UCSD-AML1 (cell line): ENCODE measurements around the gene TBC1D8.
"Not testable (repeated sequence)": the region's sequence is repeated elsewhere in the genome, so short reads cannot be mapped to it uniquely, and the experiment has no call there.

Experiments
- DNase-seq: peaks from one replicate; lab custom pipeline; 2025; ENCODE audit not compliant: unreplicated experiment; lab: John Stamatoyannopoulos, UW

The TBC1D8 gene

DNA sequence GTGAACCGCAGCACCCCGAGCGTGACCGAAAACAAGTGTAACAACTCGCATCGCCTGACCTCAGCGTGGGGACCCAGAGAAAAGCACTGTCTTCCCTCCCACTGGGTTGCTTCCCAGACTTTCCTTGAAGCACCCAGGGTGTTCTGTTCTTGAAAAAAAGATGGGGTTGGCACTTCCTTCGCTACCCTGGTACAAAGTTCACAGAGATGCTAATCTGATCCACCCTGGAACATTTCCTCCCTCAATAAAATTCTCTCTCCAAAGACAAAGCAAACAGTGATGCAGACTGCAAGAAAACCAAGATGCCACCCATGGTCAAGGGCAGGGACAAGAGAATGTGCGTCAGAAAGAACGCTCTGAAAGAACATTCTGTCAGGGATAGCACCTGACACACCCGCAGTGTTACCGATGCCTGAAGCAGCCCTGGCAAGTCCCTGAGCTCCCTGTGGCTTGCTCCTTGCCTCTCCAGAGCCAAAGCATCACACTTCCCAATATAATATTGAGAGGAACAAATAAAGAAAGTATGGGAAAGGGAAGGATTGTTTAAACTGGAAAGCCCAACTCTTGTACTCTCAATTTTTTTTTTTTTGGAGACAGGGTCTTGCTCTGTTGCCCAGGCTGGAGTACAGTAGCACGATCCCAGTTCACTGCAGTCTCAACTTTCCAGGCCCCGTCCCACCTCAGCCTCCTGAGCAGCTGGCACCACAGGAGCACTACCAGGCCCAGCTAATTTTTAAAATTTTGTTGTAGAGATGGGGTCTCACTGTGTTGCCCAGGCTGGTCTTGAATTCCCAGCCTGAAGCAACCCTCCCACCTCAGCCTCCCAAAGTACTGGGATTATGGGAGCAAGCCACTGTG lies 70.7 kb downstream of the TBC1D8 start:
- no peak for DNase-seq

DNA sequence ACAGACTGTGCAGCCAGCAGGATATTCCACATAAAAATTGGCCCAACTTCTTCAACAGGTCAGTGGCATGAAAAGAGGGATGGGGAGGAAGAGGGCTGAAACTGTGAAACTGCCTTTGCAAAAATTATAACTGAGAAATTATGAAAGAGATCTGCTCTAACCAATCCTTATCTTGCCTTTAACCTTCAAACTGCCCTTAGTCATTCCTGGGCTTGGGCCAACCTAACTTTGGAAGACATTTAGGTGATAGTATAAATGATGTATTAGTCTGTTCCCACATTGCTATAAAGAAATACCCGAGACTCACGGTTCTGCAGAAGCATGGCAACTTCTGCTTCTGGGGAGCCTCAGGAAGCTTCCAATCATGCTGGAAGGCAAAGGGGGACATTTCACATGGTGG lies 74.6 kb downstream of the TBC1D8 start:
- DNase-seq = no peak

DNA sequence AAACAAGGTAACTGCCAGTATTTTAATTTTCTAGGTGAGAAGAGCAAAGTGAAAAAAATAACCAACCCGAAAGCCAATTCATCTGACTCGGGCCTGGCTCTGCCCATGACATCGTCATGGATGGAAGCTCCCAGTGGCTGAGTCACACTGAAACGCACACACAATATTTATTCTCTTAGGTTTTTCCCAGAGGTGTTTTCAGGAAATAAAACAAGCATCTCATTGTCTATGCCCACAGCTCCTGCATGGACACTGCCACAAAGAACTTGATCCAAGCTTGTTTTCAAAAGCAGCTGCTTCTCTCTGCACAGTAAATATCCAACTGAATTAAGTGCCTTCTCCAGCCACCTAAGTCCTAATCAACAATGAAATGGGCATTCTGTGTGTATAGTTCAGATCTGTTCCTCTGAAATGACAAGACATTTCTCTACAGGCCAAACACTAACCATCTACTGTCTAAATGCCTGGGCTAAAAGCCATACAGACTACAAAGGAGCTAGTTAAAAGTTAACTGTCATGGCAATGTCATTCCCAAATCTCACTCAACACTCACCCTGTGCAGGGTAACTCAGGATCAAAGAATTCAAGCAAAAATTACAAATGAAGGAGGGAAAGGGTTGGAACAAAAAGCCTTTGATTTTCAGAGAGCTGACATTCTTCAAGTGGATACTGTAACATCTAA lies 86.2 kb downstream of the TBC1D8 start:
- no peak for DNase-seq

DNA sequence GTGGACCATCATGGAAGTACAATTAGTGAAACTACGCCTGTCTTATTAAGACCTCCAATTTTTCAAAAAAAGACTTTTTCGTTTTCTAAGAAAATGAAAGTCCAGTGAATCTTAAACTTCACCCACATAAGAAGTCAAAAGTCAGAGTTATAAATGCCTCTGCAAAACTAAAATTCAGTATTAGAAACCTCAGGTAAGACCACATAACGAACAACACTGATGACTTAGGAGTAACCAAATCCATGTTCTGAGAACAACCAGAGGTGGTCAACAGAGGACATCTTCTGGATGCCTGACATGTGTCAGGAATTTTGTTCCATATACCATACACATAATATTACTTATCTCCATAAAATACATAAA lies 86.7 kb downstream of the TBC1D8 start:
- DNase-seq = no peak

DNA sequence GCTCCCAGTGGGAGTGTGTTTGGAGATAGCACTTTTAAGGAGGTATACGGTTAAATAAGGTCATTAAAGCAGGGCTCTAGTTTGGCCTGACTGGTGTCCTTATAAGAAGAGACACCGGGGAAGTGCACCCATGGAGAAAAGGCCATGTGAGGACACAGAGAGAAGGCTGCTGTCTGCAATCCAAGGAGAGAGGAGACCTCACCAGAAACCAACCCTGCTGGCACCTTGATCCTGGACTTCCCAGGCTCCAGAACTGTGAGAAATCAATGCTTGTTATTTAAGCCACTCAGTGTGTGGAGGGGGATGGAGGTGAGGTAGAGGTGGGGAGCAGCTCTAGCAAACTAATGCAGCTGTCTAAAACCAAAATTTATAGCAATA lies 87.1 kb downstream of the TBC1D8 start:
- DNase-seq = no peak

DNA sequence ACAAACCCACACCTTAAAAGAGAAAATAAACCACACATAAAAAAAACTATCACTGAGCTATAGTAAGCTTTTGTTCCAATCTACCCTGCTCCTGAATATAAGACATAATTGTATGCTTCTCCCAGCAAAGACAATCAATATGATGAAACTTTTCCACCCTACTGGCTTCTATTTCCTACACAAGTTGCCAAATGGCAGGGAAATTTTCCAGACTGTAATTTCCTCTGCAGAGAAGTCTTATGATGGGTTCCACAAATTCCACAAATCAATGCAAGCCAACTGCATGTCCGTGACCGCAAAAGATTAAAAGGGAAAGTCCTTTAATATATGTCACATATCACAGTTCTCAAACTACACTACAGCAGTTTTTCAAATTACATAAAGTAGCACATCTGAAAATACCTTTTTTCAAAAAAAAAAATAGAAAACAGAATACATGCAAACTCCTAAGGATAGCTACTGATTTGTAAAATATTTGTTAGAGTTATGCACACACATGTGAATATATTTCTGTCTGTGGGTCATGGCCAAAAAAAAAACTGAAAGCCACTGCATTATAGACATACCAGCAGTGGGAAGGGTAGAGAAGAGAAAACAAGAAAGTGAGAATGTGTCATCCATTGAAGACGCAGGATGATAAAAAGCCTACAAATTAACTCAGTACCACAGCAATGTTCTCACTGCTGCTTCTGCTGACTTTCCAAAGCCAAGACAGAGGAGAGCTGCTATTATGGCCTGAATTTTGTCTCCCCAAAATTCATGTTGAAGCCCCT lies 87.6 kb downstream of the TBC1D8 start:
- DNase-seq = no peak

DNA sequence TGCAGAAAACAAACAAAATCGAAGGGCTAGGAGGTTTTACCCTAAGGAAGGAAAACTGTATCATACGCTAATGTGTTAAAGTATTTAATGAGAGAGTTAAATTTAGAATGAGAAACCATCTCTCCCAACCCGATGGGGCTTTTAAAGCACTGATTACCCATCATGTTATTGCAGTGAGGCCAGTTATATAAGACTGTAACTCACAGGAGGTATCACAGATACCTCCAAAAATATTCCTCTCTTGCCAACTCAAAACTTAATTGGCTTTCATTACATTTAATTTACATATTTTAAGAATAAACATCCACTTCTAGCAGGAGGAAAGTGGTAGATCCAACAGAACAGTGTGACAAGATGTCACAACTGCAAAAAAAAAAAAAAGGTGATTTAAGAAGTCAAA lies 92.8 kb downstream of the TBC1D8 start:
- no peak for DNase-seq

DNA sequence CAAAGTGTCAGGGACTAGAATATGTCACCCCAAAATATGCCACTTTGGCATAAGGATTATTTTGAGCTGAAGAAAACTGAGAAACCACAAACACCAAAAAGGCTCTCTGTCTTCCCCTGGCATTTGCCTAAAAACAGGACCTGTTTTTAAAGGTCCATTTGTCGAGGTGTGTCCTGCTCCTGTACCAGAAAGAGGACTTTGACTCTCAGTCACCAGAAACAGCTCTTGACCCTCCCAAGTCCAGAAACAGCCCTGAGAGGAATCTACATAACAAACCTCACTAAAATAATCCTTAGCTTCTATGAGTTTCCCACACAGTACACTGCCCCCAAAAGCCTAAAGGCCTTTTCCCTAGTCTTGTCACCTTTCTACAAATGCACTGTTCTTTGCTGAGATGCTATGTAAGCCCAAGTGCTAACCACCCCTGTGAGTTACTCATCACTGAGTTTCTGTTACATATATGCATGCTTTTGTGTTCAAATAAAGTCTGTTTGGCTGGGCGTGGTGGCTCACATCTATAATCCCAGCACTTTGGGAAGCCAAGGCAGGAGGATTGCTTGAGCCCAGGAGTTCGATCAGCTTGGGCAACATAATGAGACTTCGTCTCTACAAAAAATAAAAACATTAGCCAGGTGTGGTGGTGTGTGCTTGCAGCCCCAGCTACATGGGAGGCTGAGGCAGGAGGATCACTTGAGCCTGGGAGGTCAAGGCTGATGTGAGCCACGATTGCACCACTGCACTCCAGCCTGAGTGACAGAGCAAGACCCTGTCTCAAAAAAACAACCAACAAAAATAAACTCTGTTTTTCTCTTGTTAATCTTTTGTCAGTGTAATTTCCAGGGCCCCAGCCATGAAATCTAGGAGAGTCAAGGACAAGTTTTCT lies 93.9 kb downstream of the TBC1D8 start:
- DNase-seq = no peak

DNA sequence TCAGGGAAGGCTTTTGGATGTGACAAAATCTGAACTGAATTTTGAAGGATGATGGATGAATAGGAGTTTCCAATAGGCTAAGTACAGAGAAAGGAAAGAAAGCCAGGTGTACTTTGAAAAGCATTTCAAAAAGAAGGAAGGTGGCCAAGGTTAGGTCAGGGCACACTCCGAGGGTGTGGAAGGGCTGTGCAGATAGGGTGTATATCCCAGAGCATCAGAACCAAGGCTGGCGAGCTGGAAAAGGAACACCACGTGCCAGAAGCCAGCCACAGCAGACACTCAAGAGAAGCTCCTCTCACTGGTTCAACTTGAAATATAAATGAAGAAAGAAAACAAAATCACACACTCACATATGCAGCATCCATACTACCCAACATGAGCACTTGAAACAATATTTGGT lies 98.1 kb downstream of the TBC1D8 start:
- DNase-seq = no peak

DNA sequence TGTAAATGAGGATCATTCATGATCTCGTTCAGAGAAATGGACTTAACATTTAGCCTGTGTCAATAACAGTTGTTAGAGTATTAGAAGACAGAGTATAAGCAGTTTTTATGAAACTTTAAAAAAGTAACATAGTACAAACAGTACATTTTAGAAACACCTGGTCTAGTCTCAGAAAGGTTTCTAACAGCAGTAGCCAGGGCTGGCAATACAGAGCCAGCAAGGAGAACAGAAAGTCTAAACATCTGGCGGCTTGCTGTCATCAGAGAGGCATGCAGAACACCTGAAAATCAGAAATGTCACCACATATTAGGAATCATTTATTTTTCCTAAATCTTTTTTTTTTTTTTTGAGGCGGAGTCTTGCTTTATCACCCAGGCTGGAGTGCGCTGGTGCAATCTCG lies 99.0 kb downstream of the TBC1D8 start:
- DNase-seq = no peak

DNA sequence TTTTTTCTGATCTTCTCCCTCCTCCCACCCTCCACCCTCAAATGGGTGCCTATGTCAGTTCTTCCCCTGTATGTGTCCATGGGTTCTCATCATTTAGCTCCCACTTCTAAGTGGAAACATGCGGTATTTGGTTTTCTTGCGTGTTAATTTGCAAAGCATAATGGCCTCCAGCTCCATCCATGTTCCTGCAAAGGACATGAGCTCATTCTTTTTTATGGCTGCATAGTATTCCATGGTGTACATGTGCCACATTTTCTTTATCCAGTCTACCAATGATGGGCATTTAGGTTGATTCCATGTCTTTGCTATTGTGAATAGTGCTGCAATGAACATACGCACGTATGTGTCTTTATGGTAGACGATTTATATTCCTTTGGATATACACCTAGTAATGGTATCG lies 100.3 kb downstream of the TBC1D8 start:
- DNase-seq = not testable (repeated sequence)

DNA sequence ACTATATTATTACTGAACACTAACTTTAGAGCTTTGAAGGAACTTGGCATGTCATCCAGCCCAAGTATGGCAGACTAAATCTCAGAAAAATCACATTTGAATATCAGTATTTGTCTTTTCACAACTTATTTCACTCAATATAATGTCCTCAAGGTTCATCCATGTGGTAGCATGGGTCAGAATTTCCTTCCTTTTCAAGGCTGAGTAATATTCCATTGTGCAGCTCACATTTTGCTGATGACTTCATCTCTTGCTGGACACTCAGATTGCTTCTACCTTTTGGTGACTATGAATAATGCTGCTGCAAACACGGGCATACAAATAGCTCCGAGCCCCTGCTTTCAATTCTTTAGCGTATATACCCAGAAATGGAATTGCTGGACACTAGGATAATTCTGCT lies 102.4 kb downstream of the TBC1D8 start:
- DNase-seq = no peak

DNA sequence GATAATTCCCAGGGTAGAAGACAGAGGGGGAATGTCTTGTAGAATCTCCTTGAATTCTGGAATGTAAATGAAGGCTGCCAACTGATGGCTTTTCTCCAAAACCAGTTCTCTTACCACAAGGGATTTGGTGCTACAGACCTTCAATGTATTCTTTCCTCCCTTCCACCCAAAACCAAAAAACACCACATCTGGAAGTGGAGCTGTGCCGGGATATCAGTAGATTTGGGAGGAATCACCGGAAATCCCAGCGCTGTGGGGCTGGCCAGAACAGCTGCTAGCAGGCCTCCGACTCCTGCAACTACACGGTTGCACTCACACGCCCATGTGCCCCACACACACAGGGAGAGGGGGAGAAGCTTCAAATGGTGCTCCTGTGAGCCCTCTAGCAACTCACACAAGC lies 103.4 kb downstream of the TBC1D8 start:
- DNase-seq = no peak

DNA sequence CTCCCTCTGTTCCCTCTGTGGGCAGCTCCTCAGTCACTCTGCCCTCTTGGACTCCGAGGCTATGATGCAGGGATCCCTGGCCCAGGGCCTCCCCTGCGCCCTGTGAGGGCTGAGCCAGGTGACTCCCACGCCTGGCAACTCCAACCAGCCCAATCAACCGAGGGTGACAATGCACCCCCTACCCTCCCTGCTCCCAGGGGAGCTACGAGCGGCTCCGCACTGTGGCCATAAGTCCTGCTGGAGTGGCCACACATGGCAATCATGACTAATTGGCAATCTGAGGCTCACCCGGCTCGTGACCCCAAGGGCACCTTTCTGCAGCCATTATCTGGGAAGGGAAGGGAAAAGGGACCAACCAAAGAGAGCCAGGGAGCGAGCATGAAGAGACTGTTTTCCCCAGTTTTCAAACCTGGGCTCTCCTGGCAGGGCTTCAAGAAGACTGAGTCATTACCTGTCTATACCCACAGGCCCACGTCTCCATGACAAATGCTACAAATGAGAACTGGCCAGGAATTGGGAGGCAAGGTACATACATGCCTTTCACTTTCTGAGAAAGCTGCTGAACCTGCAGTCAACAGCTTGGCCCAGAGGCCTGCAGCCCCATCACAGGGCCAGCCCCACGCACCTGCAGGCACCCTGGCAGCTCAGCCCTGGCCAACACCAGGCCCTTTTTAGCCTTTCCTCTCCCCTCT lies 104.0 kb downstream of the TBC1D8 start:
- DNase-seq = no peak

DNA sequence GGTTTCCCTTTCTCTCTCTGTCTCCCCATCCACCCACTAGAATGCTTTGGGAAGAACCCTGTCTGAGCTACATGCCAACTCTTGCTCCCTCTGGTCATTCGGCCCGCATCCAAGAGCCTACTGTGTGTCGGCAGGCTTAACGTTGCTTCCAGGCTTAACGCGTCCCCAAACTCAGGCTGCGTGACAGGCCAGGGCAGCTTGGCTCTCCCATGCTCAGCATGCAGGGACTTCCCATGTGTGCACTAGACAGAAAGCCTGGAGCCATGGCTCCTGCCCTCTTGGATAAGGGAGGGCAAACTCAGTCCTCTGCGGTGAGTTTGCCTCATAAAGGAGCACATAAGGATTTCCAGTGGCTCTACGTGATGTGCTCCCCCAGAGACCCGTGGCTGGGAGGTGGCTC lies 105.9 kb downstream of the TBC1D8 start:
- no peak for DNase-seq

DNA sequence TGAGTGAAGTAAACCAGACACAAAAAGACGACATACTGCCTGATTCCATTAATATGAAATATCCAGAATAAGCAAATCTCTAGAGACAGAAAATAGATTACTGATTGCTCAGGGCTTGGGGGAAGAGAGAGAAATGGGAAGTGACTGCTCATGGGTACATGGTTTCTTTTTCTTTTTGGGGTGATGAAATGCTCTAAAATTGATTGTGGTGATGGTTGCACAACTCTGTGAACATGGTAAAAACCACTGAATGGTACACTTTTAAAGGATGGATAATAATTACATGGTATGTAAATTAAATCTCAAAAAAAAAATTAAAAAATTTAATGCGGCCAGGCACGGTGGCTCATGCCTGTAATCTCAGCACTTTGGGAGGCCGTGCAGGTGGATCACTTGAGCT lies 109.8 kb downstream of the TBC1D8 start:
- no peak for DNase-seq

DNA sequence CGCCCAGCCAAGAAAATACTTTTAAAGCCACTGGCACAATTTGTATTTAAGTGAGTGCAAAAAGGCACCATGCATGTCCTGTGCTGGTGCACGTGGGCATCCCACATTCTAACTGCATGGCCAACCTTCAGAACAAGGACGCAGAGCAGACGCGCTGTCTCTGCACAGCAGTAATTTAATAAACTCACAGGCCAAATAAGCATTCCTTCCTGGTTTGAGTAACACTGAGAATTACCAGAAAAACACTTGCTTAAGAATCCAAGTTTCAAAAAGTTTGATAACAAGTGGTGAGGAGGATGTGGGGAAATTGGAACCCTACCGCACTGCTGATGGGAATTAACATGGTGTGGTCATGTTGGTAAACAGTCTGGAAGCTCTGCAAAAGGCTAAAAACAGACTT lies 110.4 kb downstream of the TBC1D8 start:
- DNase-seq = no peak

DNA sequence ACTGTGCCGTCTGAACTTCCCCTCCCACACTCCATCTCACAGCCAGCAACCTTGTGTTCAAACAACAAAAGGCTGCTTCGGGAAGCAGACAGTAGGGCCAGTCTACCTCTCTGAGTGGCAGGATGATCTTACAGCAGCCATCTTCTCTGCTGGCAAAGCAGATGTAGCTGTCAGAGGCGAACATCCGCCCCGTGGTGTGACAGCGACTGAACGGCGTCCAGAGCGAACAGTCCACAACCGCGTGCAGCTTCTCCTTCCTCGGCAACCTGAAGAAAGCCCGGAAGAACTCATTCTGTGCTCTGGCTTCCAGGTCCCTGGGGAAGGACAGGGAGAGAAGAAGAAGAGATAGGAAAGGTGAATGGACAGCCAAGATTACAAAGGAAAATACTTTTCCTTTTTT lies 111.1 kb downstream of the TBC1D8 start:
- DNase-seq = no peak

DNA sequence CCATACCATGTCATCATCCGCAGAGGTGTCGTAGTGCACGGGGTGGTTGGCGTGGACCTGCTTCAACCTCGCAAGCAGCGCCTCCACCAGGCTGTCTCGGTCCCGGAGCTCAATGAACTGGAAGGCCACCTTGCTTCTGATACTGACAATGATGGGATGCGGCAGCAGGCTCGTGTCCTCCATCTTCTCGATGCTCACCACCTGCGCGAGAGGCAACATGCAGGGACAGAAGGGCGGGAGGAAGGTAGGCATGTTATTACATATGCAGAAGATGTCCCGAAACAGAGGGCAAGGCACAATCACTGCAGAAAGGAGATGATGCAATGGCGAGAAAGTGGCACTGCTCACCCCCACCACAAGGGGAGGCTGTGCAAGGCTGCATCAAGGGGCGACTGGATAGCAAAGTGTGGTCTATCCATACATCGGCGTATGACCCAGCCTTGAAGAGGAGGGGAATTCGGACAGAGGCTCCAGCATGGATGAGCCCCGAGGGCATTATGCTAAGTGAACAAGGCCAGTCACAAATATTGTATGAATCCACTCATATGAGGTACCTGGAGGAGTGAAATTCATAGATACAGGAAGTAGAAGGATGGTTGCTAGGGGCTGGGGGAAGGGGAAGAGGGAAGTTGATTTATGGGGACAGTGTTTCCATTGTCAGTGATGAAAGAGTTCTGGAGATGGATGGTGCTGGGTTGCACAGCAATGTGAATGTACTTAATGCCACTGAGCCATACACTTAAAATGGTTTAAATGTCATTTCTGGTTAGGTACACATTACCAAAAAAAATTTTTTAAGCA lies 112.5 kb downstream of the TBC1D8 start:
- DNase-seq = peak; percentile 56
